Ascending aorta (tissue), 2 donors: ENCODE results near the gene CHGA. TPM values are rescaled to one million over a fixed set of nuclear protein-coding genes. Genes with fewer than 3 reads are reported as not detected.

Experiments used
- DNase-seq, 2 donors: peaks; one replicate each; pipeline ENCODE4 v3.0.0-alpha.2; 2019; ENCODE audit warnings: low spot score in 2 of 2
- H3K27ac ChIP-seq, 2 donors: fragments of 200-600 bp; sonication (generic); one replicate each; pipeline ENCODE4 v1.5.1; 2016 to 2017; ENCODE audit warnings: mild to moderate bottlenecking in 1 of 2
- H3K27me3 ChIP-seq: fragments of 200-600 bp; sonication (generic); one replicate; pipeline ENCODE4 v1.5.1; 2017
- H3K36me3 ChIP-seq, 2 donors: fragments of 200-600 bp; sonication (generic); one replicate each; pipeline ENCODE4 v1.5.1; 2016
- H3K4me1 ChIP-seq, 2 donors: fragments of 200-600 bp; sonication (generic); one replicate each; pipeline ENCODE4 v1.5.1; 2016 to 2017; ENCODE audit warnings: mild to moderate bottlenecking in 1 of 2
- H3K4me3 ChIP-seq, 2 donors: fragments of 200-600 bp; sonication (generic); one replicate each; pipeline ENCODE4 v1.5.1; 2016 to 2017; ENCODE audit warnings: mild to moderate bottlenecking in 1 of 2
- H3K9me3 ChIP-seq, 2 donors: fragments of 200-600 bp; sonication (generic); one replicate each; pipeline ENCODE4 v1.5.1; 2016
- CTCF ChIP-seq, 3 experiments: fragments of 200-600 bp in 2 of 3; fragments of 450-650 bp in 1 of 3; sonication (generic) in 2 of 3; IDR thresholded peaks; one replicate each; pipeline ENCODE4 v1.5.1; 2016 to 2019; ENCODE audit warnings: antibody characterized with exemption in 3 of 3, mild to moderate bottlenecking in 1 of 3, moderate library complexity in 1 of 3
- intact Hi-C: fragments of 100-400 bp; cut with DNase I; formaldehyde crosslinking; loops from one replicate; pipeline ENCODE4 v1.15.1; 2023
- total RNA-seq: library from RNA; depleted of rRNA; stranded (reverse); fragments of >200 nt; gene quantifications from one replicate; pipeline ENCODE4 v1.1.0, GENCODE V29; 2016

CHGA gene
- total RNA-seq, 1 donor from 2014 or later, result 0.32 TPM

- Histone ChIP-seq H3K4me1 (peaks cover 0 to 25% of the 10 kb centered on the region in 2 donors), H3K4me3 (peak overlapping the region in 1 of 2 donors; percentile 33), H3K27me3 (no peaks in the 10 kb centered on the region), H3K9me3 (no peaks in the 10 kb centered on the region), H3K36me3 (peaks cover 23 to 25% of the 10 kb centered on the region in 2 donors), H3K27ac (peak overlapping the region; percentile 51 to 79)
- TF ChIP-seq CTCF (IDR thresholded peaks at IDR 0.05), result no peak
- peak in 1 of 2 donors; percentile 70 for DNase-seq
- intact Hi-C loops, result loop anchor here (1.0 to 2.0 kb wide), 3 partner anchors 163 to 226 kb away; partner anchors contain the start of gene ITPK1
These were observed 29.7 kb downstream of the CHGA start for GRCh38 chr14:92952481-92953298.

- Histone ChIP-seq H3K27me3 (no peaks in the 10 kb centered on the region), H3K4me1 (peaks cover 0 to 25% of the 10 kb centered on the region in 2 donors), H3K27ac (peak overlapping the region; percentile 51 to 79), H3K36me3 (peaks cover 28 to 31% of the 10 kb centered on the region in 2 donors), H3K9me3 (no peaks in the 10 kb centered on the region), H3K4me3 (no peak overlapping the region)
- no peak for TF ChIP-seq CTCF (IDR thresholded peaks at IDR 0.05)
- DNase-seq, result no peak
- intact Hi-C loops, result loop anchor here (2.0 kb wide), 1 partner anchor 225 kb away; no protein-coding TSS in a partner anchor
These were observed 30.6 kb downstream of the CHGA start for GRCh38 chr14:92953526-92953925.

GRCh38 chr14:92954933-92955332 lies 32.0 kb downstream of the CHGA start:
- H3K4me3 ChIP-seq, result no peak overlapping the region
- no peak for TF ChIP-seq CTCF (IDR thresholded peaks at IDR 0.05)
- H3K27ac ChIP-seq, result no peak overlapping the region
- H3K9me3 ChIP-seq, result no peaks in the 10 kb centered on the region
- H3K4me1 ChIP-seq, result peaks cover 0 to 25% of the 10 kb centered on the region in 2 donors
- DNase-seq, result no peak
- intact Hi-C loops, result no loop called here
- H3K36me3 ChIP-seq, result peaks cover 23 to 33% of the 10 kb centered on the region in 2 donors
- H3K27me3 ChIP-seq, result no peaks in the 10 kb centered on the region

GRCh38 chr14:92955381-92955780 lies 32.4 kb downstream of the CHGA start:
- no peak for TF ChIP-seq CTCF (IDR thresholded peaks at IDR 0.05)
- Histone ChIP-seq H3K9me3 (no peaks in the 10 kb centered on the region), H3K27me3 (no peaks in the 10 kb centered on the region), H3K36me3 (peaks cover 20 to 33% of the 10 kb centered on the region in 2 donors), H3K4me3 (no peak overlapping the region), H3K4me1 (peaks cover 0 to 25% of the 10 kb centered on the region in 2 donors), H3K27ac (no peak overlapping the region)
- no peak for DNase-seq
- intact Hi-C loops, result no loop called here

- no peak for TF ChIP-seq CTCF (IDR thresholded peaks at IDR 0.05)
- H3K27ac ChIP-seq, result no peak overlapping the region
- H3K4me1 ChIP-seq, result peaks cover 0 to 18% of the 10 kb centered on the region in 2 donors
- H3K4me3 ChIP-seq, result no peak overlapping the region
- intact Hi-C loops, result no loop called here
- H3K27me3 ChIP-seq, result no peaks in the 10 kb centered on the region
- H3K9me3 ChIP-seq, result no peaks in the 10 kb centered on the region
- DNase-seq, result no peak
- peaks cover 17 to 35% of the 10 kb centered on the region in 2 donors for H3K36me3 ChIP-seq
These were observed 34.0 kb downstream of the CHGA start for GRCh38 chr14:92956961-92957360.
